MG63 (cell line): ENCODE measurements around the gene FSTL4. TPM values are rescaled to one million over a fixed set of nuclear protein-coding genes. Genes with fewer than 3 reads are reported as not detected.

Source experiments
- DNase-seq: peaks from one replicate; pipeline ENCODE4 v3.0.0-alpha.2; 2020
- H3K27me3 ChIP-seq: fragments of 250-450 bp; sonication (Bioruptor Pico); 2 replicates; pipeline ENCODE4 v1.5.1; 2020; ENCODE audit warnings: mild to moderate bottlenecking, moderate library complexity
- H3K36me3 ChIP-seq: fragments of 250-450 bp; sonication (Bioruptor Pico); 2 replicates; pipeline ENCODE4 v1.5.1; 2020; ENCODE audit warnings: mild to moderate bottlenecking, moderate library complexity
- H3K4me3 ChIP-seq: fragments of 250-450 bp; sonication (Bioruptor Pico); 2 replicates; pipeline ENCODE4 v1.5.1; 2020; ENCODE audit warnings: mild to moderate bottlenecking, moderate library complexity
- H3K9me3 ChIP-seq: fragments of 250-450 bp; sonication (Bioruptor Pico); 2 replicates; pipeline ENCODE4 v1.5.1; 2020; ENCODE audit warnings: mild to moderate bottlenecking, moderate library complexity
- total RNA-seq: library from RNA; depleted of rRNA; stranded (reverse); fragments of >200 nt; shearing (Covaris generic); gene quantifications from 2 replicates; pipeline ENCODE4 v1.2.3, GENCODE V29; 2014; ENCODE audit warnings: low replicate concordance

Gene FSTL4
- total RNA-seq, 1 experiment from 2014 or later: not detected

GRCh38 chr5:133155326-133155969, 456.9 kb downstream of the FSTL4 start:
- DNase-seq: no peak
- H3K9me3 ChIP-seq: no peaks in the 10 kb centered on the region
- no peaks in the 10 kb centered on the region for H3K36me3 ChIP-seq
- peaks cover 5% of the 10 kb centered on the region; the same call in 1 of the 2 replicates for H3K27me3 ChIP-seq
- H3K4me3 ChIP-seq: no peak overlapping the region

- H3K4me3 ChIP-seq: no peak overlapping the region
- 0 out of 2 replicates have a peak, but pooled peaks cover 2% of the 10 kb centered on the region for H3K27me3 ChIP-seq
These were observed 457.9 kb downstream of the FSTL4 start for GRCh38 chr5:133154274-133155075.

GRCh38 chr5:133150909-133151544, 461.3 kb downstream of the FSTL4 start:
- Histone ChIP-seq H3K27me3 (no peaks in the 10 kb centered on the region), H3K9me3 (no peaks in the 10 kb centered on the region), H3K4me3 (no peak overlapping the region), H3K36me3 (no peaks in the 10 kb centered on the region)
- no peak for DNase-seq

More at GRCh38 chr5:133154274-133155075, 457.9 kb downstream of the FSTL4 start:
- DNase-seq: no peak
- no peaks in the 10 kb centered on the region for H3K36me3 ChIP-seq
- no peaks in the 10 kb centered on the region for H3K9me3 ChIP-seq

- Histone ChIP-seq H3K9me3 (no peaks in the 10 kb centered on the region), H3K4me3 (no peak overlapping the region), H3K27me3 (no peaks in the 10 kb centered on the region), H3K36me3 (no peaks in the 10 kb centered on the region)
- DNase-seq: no peak
These were observed 463.0 kb downstream of the FSTL4 start for GRCh38 chr5:133149345-133149744.

GRCh38 chr5:133147815-133148567, 464.4 kb downstream of the FSTL4 start:
- Histone ChIP-seq H3K4me3 (no peak overlapping the region), H3K9me3 (no peaks in the 10 kb centered on the region), H3K36me3 (no peaks in the 10 kb centered on the region), H3K27me3 (no peaks in the 10 kb centered on the region)
- DNase-seq: no peak

GRCh38 chr5:133147411-133147810, 464.9 kb downstream of the FSTL4 start:
- Histone ChIP-seq H3K4me3 (no peak overlapping the region), H3K27me3 (no peaks in the 10 kb centered on the region), H3K9me3 (no peaks in the 10 kb centered on the region), H3K36me3 (no peaks in the 10 kb centered on the region)
- DNase-seq: no peak
